K562 (cell line): ENCODE results near the gene REC8.

Experiments used
- SFPQ ChIP-seq: fragments of 200-400 bp; formaldehyde crosslinking; IDR thresholded peaks from 2 replicates; pipeline ENCODE4 v1.6.1; 2017; ENCODE audit warnings: mild to moderate bottlenecking, low read depth, low read length, moderate library complexity
- ZNF274 ChIP-seq: IDR thresholded peaks from 2 replicates; pipeline ENCODE4 v1.6.1; 2011; ENCODE audit warnings: low read depth, mild to moderate bottlenecking, low read length, moderate library complexity, borderline replicate concordance
- ZNF507 ChIP-seq: conservative IDR thresholded peaks from 2 replicates; pipeline ENCODE4 v1.6.1; 2017; ENCODE audit warnings: missing genetic modification characterization, missing compliant biosample characterization
- TF ChIP-seq, protein P1 (sequence below), 3 experiments: IDR thresholded peaks in 2 of 3; conservative IDR thresholded peaks in 1 of 3; 2 replicates each; pipeline ENCODE4 v1.5.1; 2011 to 2012; ENCODE audit warnings: low read length in 3 of 3, mild to moderate bottlenecking in 3 of 3, control low read depth in 2 of 3, improper control_type of control experiment in 1 of 3, inconsistent platforms in 1 of 3, low read depth in 1 of 3, mixed read lengths in 1 of 3, moderate library complexity in 1 of 3; ENCODE audit not compliant: insufficient read depth in 2 of 3

DNA sequence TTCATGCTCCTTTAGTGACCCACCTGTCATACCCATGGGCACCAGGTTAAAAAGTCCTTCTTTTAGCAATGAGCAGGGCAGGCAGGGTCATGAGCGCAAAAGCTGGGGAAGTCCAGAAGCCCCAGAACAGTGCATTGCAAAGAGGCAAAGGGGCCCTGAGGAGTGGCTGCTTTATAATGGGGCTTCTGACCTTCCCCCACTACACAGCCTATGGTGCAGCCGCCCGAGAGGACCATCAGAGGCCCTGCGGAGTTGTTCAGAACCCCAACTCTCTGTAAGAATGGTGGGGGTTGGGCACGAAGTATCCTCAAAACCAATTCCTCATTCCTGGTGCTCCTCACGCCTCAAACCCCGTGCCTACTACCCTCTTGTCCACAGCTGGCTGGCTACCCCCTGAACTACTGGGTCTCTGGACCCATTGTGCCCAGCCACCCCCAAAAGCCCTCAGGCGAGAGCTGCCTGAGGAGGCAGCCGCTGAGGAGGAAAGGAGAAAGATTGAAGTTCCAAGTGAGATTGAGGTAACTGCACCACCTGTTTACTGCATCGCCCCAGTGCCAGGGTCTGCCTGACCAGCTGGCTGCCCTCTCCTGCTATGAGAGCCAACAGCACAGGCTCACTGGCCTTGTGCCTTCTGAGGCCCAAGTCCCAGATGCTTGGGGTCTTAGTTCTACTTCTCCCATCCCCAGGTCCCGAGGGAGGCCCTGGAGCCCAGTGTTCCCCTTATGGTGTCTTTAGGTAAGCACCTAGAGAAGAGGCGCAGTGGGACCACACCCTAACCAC, 6.7 kb downstream of the REC8 start:
- TF ChIP-seq ZNF274 (no peak), ZNF507 (no peak), SFPQ (no peak)
- TF ChIP-seq, protein P1, sequence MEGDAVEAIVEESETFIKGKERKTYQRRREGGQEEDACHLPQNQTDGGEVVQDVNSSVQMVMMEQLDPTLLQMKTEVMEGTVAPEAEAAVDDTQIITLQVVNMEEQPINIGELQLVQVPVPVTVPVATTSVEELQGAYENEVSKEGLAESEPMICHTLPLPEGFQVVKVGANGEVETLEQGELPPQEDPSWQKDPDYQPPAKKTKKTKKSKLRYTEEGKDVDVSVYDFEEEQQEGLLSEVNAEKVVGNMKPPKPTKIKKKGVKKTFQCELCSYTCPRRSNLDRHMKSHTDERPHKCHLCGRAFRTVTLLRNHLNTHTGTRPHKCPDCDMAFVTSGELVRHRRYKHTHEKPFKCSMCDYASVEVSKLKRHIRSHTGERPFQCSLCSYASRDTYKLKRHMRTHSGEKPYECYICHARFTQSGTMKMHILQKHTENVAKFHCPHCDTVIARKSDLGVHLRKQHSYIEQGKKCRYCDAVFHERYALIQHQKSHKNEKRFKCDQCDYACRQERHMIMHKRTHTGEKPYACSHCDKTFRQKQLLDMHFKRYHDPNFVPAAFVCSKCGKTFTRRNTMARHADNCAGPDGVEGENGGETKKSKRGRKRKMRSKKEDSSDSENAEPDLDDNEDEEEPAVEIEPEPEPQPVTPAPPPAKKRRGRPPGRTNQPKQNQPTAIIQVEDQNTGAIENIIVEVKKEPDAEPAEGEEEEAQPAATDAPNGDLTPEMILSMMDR (IDR thresholded peaks at IDR 0.05 in 2 of 3, conservative IDR thresholded peaks at IDR 0.05 in 1 of 3; ENCODE audit: insufficient read depth in 2 of 3, low read depth in 1 of 3, low read length in 3 of 3), result no peak
